KOPT-K1 (cell line): ENCODE results near the gene ASB18.

Source experiments
- H3K27ac ChIP-seq: fragments of 200-600 bp; sonication (generic); 2 replicates; pipeline ENCODE4 v1.5.1; 2016; ENCODE audit warnings: antibody characterized with exemption, mild to moderate bottlenecking, low read depth, low read length; ENCODE audit not compliant: poor library complexity, severe bottlenecking
- H3K36me3 ChIP-seq: fragments of 200-600 bp; sonication (generic); 2 replicates; pipeline ENCODE4 v1.5.1; 2017; ENCODE audit warnings: antibody characterized with exemption, mild to moderate bottlenecking, low read length, moderate library complexity; ENCODE audit not compliant: insufficient read depth
- H3K9me3 ChIP-seq: fragments of 200-600 bp; sonication (generic); 2 replicates; pipeline ENCODE4 v1.5.1; 2017; ENCODE audit warnings: antibody characterized with exemption, low read length, mild to moderate bottlenecking; ENCODE audit not compliant: insufficient read depth, poor library complexity, severe bottlenecking

The ASB18 gene

DNA sequence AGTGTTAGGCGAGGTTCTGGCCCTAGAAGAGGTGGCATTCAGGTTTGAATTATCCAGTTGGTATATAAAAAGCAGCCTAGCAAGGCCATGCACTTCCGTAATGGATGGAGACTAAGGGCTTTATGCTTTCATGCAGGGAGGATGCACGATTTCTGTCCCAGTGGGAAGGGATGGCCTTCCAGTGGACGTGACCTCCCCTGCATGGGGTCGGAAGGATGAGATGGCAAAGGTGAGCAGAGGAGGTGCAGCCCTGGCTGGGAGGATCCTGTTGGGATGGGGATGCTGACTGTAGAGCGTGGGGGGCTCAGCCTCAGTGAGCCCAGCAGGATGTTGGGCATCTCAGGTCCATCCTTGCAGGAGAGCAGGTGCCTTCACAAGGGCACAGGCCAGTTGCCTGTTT, 4.8 kb downstream of the ASB18 start:
- no peak overlapping the region for H3K27ac ChIP-seq
- no peaks in the 10 kb centered on the region for H3K36me3 ChIP-seq
- H3K9me3 ChIP-seq, result peaks cover 17% of the 10 kb centered on the region

DNA sequence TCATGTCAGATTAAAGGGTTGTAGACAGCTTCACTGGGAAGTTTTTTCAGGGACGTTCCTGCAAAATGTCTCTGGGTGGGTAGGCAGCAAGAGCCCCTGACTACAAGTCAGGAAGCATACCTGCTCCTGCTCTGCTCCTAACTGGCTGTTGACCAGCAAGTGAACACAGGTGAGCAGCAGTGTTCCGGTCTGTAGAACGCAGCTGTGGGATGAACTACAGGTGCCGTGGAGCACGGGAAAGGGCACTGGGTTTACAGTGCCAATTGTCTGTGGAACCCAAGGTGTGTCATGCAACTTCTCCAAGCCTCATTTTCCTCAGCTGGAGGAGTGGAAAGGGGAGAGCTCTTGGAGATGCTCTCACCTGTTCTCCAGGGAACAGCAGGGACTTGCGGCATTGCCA, 6.6 kb downstream of the ASB18 start:
- Histone ChIP-seq H3K27ac (no peak overlapping the region), H3K36me3 (no peaks in the 10 kb centered on the region), H3K9me3 (peaks cover 17% of the 10 kb centered on the region)

DNA sequence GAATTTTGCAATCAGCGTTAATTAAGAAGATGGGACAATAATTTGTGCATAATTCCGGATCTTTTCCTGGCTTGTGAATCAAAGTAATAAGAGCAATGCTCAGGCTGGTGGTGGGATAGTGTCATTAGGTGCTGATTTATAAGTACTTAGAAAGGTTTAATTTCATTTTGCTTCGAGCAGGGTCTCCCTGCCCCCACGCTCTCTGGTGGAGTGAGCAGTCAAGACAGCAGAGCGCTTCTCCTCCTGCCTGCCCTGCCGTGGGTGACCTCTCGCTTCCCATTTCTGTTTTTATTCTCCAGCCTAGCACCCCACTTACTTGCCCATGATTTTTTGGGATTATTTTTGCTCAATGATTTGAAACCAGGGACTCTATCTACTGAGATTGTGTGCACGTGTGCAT, 7.1 kb downstream of the ASB18 start:
- Histone ChIP-seq H3K36me3 (no peaks in the 10 kb centered on the region), H3K9me3 (peaks cover 16% of the 10 kb centered on the region), H3K27ac (no peak overlapping the region)

DNA sequence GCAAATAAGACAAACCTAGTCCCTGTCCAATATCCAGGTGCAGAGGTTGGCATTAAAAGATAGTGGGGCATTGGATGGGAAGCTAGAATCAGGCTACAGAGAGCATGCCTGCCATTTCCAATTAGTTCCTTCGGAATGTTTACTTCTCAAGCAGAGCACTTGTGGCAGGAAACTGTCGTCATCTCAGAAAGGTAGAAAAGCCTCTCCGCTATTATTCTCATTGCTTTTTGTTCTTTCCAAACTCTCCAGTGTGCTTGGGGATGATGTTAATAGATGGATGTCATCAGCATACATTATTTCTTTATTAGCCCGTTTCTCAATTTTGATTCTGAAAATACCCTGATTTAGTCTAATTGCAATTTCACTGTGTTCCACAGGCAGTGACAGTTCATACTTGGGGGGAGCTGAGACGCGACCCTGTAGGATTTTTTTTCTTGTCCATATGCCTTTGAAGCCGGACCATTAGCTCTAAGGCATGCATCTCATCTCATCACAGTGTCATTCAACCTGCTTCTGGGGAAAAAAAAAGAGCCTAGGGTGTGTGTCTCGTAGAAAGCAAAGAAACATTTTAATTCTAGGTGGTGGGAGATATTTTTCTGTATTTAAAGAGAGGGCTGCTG, 7.7 kb downstream of the ASB18 start:
- no peak overlapping the region for H3K27ac ChIP-seq
- no peaks in the 10 kb centered on the region for H3K36me3 ChIP-seq
- peaks cover 9% of the 10 kb centered on the region for H3K9me3 ChIP-seq

DNA sequence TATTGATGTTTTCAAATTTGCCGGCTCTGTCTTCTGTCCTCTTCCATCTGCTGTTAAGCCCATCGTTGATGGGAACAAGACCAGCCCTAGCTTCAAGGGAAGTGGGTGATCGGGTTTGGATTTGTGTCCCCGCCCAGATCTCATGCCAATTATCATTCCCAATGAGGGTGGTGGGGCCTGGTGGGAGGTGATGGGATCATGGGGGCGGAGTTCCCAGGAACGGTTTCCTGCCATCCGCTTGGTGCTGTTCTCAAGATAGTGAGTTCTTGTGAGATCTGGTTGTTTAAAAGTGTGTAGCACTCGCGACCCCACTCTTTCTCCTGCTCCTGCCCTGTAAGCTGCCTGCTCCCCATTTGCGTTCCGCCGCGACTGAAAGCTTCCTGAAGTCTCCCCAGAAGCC, 9.5 kb downstream of the ASB18 start:
- H3K36me3 ChIP-seq, result no peaks in the 10 kb centered on the region
- no peak overlapping the region for H3K27ac ChIP-seq
- no peaks in the 10 kb centered on the region for H3K9me3 ChIP-seq

DNA sequence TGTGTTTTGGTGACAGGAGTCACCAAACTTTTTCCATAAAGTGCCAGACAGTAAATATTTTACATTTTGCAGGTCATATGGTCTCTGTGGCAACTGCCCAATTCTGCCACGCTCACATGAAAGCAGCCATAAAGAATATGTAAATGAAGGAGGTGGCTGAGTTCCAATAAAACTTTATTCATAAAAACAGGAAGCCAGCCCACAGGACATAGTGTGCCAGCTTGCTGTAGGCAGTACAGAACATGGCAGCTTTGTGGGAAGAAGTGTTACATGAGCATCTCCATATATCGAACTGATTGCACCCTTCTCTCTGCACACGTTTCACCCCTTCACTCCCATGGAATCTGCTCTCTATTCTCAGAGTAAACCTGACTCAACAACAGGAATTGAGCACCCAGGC, 10.2 kb downstream of the ASB18 start:
- Histone ChIP-seq H3K27ac (no peak overlapping the region), H3K9me3 (no peaks in the 10 kb centered on the region), H3K36me3 (no peaks in the 10 kb centered on the region)

DNA sequence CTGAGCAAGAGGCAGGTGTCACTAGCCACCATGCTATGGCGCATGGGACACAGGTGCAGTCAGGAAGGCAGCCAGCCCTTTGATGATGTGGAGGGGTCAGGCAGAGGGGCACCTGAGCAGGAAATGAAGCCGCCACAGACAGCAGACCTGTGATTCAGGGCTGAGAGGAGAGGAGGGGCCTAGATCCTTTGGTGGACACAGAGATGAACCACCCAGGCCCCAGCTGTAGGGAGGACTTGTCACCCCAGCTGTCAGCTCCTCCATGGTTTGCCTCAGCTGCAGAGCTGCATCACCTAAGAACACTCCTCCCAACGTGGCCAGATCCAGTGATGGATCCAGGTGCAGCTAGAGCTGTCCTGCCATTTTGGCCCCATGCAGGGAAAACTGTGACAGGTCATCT, 11.6 kb downstream of the ASB18 start:
- H3K36me3 ChIP-seq, result no peaks in the 10 kb centered on the region
- H3K9me3 ChIP-seq, result no peaks in the 10 kb centered on the region
- H3K27ac ChIP-seq, result no peak overlapping the region

DNA sequence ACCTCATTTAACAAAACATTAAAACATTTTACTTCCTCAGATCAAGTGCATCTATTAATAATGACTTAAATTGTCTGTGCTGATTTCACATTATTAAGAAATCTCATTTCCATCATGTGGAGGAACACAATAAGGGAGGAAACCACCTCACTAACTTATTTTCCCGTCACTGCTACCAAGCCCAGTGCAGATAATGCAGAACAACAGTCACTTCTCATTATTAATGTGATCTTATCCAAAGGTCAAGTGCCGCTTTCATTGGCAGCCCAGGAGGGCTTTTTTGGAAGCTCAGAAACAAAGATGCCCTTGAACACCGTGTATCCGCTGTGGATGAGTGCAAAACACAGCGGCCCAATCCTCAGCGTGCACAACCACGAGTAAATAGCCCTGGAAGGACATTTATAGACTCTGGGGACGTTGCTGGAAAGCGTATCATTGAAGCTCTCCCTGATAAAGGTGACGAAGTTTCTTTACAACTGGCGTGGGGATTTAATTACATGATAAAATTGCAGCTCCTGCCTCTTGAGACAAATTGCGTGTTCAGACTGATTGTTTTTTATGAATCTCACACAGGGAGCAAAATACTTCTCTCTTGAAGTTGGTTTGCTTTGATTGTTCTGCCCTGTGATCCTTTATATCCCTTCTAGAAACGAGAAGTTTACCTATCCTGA, 13.2 kb downstream of the ASB18 start:
- Histone ChIP-seq H3K27ac (no peak overlapping the region), H3K9me3 (no peaks in the 10 kb centered on the region), H3K36me3 (no peaks in the 10 kb centered on the region)

DNA sequence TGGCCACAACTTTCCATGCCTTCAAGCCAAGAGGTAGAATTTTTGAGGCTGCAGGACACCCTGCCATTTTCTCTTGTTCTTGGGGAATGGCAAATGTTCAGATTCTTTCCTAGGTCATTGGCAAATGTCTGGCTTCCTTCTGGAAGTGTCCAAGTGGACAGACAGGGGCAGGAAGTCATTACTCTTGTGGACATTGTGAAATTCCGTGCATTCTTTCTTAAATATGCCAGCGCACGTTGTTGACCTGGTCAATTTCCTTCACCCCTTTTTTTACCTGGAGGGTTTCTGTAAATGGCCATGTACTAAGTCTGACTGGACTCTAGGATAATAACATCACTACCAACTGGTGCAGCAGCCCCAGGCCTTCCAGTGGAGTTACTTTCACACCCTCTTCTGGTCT, 13.9 kb downstream of the ASB18 start:
- no peaks in the 10 kb centered on the region for H3K9me3 ChIP-seq
- H3K36me3 ChIP-seq, result no peaks in the 10 kb centered on the region
- no peak overlapping the region for H3K27ac ChIP-seq

DNA sequence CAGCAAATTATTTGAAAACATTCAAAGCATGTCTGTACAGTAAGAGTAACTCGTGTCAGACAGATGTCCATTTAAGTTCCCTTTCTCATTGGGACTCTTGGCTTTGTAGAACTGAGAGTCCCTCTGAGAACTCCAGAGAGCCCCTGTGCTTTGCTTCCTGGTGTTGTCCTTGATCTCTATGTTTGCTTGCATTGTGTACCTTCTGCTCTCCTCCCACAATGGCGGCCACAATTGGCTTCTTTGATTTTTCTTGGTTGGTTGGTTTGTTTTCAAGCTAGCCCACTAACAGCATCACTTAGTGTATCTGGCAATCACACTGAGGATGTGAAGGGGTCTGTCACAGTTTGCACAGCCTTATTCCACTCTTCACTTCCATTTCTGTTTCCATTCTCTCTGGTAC, 15.1 kb downstream of the ASB18 start:
- Histone ChIP-seq H3K9me3 (no peaks in the 10 kb centered on the region), H3K27ac (no peak overlapping the region), H3K36me3 (no peaks in the 10 kb centered on the region)

DNA sequence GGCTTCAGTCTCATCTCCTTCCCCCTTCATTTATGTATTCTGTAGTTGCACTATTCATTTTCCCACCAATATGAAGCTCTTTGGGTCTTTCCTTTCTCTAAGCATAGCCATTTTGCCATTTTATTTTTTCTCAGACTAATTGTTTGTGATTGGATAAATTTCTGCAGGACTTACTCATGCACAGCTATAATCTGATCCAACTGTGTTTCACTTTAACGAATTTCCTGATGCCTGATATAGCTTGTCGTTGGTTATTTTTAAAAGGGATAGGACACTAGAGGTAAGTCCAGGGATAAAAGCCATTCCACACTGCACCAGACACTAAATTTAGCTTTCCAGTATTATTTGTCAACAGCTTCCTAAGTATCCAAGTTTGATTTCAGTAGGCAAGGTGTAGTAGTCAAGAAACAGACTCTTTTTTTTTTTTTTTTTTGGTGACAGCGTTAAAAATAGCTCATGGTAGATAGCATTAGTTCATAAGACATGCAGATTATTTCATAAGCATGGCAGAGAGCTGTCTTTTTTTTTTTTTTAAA, 17.4 kb downstream of the ASB18 start:
- H3K36me3 ChIP-seq, result no peaks in the 10 kb centered on the region
- H3K9me3 ChIP-seq, result no peaks in the 10 kb centered on the region
- H3K27ac ChIP-seq, result no peak overlapping the region

DNA sequence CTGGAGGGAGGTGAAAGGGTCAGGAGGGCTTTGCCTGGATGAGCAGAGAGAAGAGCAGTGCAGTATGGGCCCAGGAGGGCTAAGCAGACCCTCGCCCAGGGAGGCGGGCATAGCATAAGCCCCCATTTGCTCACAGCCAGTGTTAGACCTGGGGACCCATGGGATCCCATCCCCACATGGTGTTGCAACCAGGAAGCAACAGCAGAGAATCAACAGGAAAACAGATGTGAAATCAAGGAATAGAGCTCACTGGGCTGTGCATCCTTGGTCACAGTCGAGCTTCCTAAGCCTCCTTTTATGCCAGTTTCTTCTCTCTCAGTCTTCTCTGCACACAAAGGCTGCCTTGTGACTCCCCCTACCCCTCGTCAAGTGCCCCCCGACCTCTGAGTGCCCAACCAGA, 19.9 kb downstream of the ASB18 start:
- Histone ChIP-seq H3K9me3 (no peaks in the 10 kb centered on the region), H3K27ac (no peak overlapping the region), H3K36me3 (no peaks in the 10 kb centered on the region)

DNA sequence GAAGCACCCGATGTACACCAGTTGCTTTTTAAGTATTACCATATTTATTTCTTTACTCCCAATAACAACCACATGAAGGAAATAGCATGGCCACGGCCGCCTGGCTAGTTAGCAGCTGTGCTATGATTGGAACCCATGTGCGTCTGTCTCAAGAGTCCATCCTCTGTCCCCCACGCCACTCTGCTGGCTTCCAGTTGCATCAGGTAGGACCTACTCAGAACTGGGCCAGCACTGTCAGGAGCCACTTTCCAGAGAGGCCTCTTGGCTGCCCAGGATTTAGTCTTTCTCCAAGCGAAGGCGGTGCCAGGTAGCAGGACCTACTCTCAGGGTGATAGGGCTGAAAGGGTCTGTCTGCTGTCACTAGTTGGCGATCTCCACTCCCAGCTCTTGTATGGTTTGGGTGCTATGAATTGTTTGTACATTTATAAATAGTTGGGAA, 22.1 kb downstream of the ASB18 start:
- no peak overlapping the region for H3K27ac ChIP-seq
- H3K36me3 ChIP-seq, result no peaks in the 10 kb centered on the region
- H3K9me3 ChIP-seq, result no peaks in the 10 kb centered on the region

DNA sequence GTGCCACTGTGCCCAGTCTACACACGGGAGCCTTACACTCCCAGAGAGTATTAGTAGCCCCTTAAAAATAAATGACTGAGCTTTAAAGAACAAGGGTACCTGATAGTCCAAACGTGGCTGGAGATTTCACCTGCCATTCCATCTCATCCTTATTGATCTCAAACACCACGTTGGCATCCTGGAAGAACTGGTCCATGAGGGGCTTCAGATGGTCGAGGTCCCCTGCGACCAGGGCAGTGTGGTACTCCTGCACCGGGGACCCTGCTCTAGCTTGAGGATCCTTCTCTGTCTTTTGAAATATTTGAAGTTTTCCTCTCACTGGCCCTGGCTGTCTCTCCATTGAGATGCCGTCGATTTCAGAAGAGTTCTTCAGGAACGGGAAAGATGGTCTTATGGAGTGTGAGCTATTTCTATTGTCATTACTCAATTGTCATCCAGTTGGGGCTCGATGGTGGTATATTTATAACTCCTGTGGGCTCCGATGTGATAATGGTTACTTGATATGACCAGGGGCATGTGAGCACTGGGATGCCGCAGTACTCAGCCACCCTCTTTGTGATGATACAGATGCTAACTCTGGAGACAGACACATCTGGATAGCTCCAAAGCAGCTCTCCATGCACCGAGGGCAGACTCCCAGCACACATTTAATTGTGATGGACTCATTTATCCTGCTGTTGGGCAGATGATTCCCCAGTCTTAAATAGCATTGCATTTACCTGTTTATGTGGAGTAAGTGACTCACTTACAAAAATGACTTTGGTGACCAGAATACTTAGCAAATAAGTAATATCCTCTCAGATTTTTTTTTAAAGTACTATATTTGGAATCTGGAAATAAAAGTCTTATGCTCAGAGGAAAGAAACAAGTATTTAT, 22.8 kb downstream of the ASB18 start:
- Histone ChIP-seq H3K36me3 (no peaks in the 10 kb centered on the region), H3K27ac (no peak overlapping the region), H3K9me3 (no peaks in the 10 kb centered on the region)

DNA sequence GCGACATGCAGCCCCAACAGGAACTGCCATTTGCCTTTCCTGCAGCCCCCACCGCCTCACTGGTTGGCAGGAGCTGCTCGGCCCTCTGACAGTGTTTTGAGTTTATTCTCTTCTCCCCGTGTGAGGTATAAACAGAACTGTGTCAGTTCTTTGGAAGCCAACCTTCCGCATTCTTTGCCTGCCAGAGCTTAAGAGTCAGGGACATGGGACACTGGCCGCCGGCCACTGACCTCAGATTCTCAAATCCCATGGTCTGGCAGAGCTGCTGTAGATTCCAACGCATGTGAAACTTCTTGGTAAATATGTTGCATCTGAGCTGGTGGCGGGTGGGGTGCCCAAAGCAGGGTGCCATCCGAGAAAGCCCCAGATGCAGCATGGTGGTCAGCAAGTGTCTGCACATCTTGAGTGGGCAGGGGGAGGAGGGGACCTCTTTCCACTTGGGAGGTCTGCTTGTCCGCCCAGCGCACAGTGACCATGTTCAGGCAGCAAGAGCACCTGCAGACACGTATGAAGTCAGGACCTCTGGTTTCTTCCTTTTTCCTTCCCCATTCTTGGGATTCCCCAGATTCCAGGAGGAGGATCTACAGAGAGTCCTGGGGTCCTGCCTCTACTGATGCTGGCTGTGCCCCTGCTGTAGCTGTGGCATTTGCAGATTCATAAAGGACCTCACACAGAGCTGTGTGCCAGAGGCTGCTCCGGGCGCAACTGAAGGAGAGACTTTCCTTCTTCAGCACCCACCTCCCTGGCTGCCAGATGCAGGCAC, 23.8 kb downstream of the ASB18 start:
- Histone ChIP-seq H3K9me3 (no peaks in the 10 kb centered on the region), H3K27ac (no peak overlapping the region), H3K36me3 (no peaks in the 10 kb centered on the region)
